ENCODE data around the gene AGL.
A peak's percentile ranks its signal among the peaks of the same experiment; 100 is the strongest.
"Not testable (repeated sequence)": the region's sequence is repeated elsewhere in the genome, so short reads cannot be mapped to it uniquely, and the experiment has no call there.

The AGL gene

DNA sequence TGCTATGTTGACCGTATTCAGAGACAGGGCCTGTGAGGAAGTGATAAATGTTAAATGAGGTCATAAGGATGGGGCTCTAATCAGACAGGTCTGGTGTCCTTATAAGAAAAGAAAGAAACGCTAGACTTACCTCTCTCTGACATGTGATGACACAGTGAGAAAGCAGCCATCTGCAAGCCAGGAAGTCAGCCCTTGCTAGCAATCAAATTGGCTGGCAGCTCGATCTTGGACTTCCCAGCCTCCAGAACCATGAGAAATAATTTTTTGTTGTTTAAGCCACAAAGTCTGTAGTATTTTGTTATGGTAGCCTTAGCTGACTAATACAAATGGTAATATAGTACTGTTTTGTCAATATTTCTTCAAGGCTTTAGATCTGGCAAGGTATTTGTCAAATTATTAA, 25.1 kb upstream of the AGL start:
- no peaks in the 10 kb centered on the region for H3K36me3 ChIP-seq (ENCODE audit: control insufficient read depth, insufficient read depth, low read length)
- H3K9me3 ChIP-seq (ENCODE audit: control insufficient read depth, insufficient read depth, low read length): no peaks in the 10 kb centered on the region; the same call in 1 of the 2 replicates
- no peak overlapping the region for H3K4me3 ChIP-seq (ENCODE audit: low read depth, low read length)
- H3K9ac ChIP-seq (ENCODE audit: low read depth, low read length): no peak overlapping the region
- no peaks in the 10 kb centered on the region for H3K4me1 ChIP-seq (ENCODE audit: control insufficient read depth, insufficient read depth, low read length)
- H3K27ac ChIP-seq (ENCODE audit: low read depth, low read length): no peak overlapping the region
- H3K27me3 ChIP-seq (ENCODE audit: control insufficient read depth, insufficient read depth, low read length): no peaks in the 10 kb centered on the region

DNA sequence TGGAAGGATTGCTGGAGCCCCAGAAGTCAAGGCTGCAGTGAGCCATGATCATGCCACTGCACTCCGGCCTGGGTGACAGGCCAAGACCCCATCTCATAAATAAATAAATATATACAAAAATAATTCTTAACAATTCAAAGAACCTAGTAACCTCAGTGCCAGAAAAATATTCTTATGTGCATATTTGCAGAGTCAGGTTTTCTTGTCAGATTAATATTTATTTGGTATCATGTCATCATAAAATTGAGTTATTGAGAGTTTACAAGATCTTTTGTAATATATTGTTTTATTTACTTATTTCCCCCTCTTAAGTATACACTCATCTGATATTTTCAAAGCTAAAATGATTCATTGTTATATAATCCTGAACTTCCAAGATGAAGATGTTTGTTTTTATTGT, 24.5 kb upstream of the AGL start:
- Histone ChIP-seq H3K4me3 (ENCODE audit: low read depth, low read length) (no peak overlapping the region), H3K27ac (ENCODE audit: low read depth, low read length) (no peak overlapping the region), H3K36me3 (ENCODE audit: control insufficient read depth, insufficient read depth, low read length) (no peaks in the 10 kb centered on the region), H3K9me3 (ENCODE audit: control insufficient read depth, insufficient read depth, low read length) (no peaks in the 10 kb centered on the region; the same call in 1 of the 2 replicates), H3K4me1 (ENCODE audit: control insufficient read depth, insufficient read depth, low read length) (no peaks in the 10 kb centered on the region), H3K9ac (ENCODE audit: low read depth, low read length) (no peak overlapping the region), H3K27me3 (ENCODE audit: control insufficient read depth, insufficient read depth, low read length) (no peaks in the 10 kb centered on the region)

- Histone ChIP-seq H3K36me3 (ENCODE audit: control insufficient read depth, insufficient read depth, low read length) (no peaks in the 10 kb centered on the region), H3K27me3 (ENCODE audit: control insufficient read depth, insufficient read depth, low read length) (no peaks in the 10 kb centered on the region), H3K4me3 (ENCODE audit: low read depth, low read length) (no peak overlapping the region), H3K4me1 (ENCODE audit: control insufficient read depth, insufficient read depth, low read length) (no peaks in the 10 kb centered on the region), H3K9me3 (ENCODE audit: control insufficient read depth, insufficient read depth, low read length) (no peaks in the 10 kb centered on the region; the same call in 1 of the 2 replicates), H3K9ac (ENCODE audit: low read depth, low read length) (no peak overlapping the region), H3K27ac (ENCODE audit: low read depth, low read length) (no peak overlapping the region)
Observed at GRCh38 chr1:99827970-99828369, 22.2 kb upstream of the AGL start.

GRCh38 chr1:99829269-99829668, 20.9 kb upstream of the AGL start:
- Histone ChIP-seq H3K27ac (ENCODE audit: low read depth, low read length) (no peak overlapping the region), H3K4me1 (ENCODE audit: control insufficient read depth, insufficient read depth, low read length) (no peaks in the 10 kb centered on the region), H3K9ac (ENCODE audit: low read depth, low read length) (no peak overlapping the region), H3K27me3 (ENCODE audit: control insufficient read depth, insufficient read depth, low read length) (no peaks in the 10 kb centered on the region), H3K9me3 (ENCODE audit: control insufficient read depth, insufficient read depth, low read length) (no peaks in the 10 kb centered on the region; the same call in 1 of the 2 replicates), H3K4me3 (ENCODE audit: low read depth, low read length) (no peak overlapping the region), H3K36me3 (ENCODE audit: control insufficient read depth, insufficient read depth, low read length) (no peaks in the 10 kb centered on the region)

- H3K27ac ChIP-seq (ENCODE audit: low read depth, low read length); H3K9me3 ChIP-seq (ENCODE audit: control insufficient read depth, insufficient read depth, low read length); H3K4me1 ChIP-seq (ENCODE audit: control insufficient read depth, insufficient read depth, low read length); H3K36me3 ChIP-seq (ENCODE audit: control insufficient read depth, insufficient read depth, low read length); H3K9ac ChIP-seq (ENCODE audit: low read depth, low read length); H3K4me3 ChIP-seq (ENCODE audit: low read depth, low read length); H3K27me3 ChIP-seq (ENCODE audit: control insufficient read depth, insufficient read depth, low read length): not testable (repeated sequence)
Observed at GRCh38 chr1:99833911-99834310, 16.2 kb upstream of the AGL start.

DNA sequence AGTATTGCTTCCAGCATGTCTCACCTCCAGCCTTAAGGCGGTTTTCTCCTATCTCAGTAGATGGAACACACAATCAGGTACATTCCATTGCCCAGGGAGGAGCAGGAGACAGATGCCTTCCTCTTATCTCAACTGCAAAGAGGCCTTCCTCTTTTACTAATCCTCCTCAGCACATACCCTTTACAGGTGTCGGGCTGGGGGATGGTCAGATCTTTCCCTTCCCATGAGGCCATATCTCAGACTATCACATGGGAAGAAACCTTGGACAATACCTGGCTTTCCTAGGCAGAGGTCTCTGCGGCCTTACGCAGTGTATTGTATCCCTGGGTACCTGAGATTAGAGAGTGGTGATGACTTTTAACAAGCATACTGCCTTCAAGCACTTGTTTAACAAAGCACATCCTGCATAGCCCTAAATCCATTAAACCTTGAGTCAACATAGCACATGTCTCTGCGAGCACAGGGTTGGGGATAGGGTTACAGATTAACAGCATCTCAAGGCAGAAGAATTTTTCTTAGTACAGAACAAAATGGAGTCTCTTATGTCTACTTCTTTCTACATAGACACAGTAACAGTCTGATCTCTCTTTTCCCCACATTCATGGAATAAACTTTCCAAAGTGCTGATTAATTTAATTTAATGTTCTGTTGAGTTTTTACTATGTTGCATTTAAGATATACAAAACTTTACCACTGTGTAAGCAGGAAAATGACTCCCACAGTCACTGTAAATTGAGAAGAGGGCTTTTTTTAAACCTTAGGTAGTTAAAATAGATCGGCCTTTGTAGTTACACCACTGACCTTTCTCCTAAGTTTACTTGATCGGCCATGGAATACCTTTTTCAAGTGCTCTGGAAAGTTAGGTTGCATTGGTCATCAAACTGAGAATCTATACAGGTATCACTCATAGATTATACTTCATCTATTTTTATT, 13.7 kb upstream of the AGL start:
- H3K27ac ChIP-seq (ENCODE audit: low read depth, low read length): peak overlapping the region; percentile 60

DNA sequence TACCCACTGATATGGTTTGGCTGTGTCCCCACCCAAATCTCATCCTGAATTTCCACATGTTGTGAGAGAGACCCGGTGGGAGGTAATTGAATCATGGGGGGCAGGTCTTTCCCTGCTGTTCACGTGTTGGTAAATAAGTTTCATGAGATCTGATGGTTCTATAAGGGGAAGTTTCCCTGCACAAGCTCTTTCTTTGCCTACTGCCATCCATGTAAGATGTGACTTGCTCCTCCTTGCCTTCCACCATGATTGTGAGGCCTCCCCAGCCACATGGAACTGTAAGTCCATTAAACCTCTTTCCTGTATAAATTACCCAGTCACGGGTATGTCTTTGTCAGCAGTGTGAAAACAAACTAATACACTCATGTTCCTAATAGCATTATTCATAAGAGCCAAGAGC, 9.8 kb upstream of the AGL start:
- H3K27ac ChIP-seq (ENCODE audit: low read depth, low read length); H3K4me3 ChIP-seq (ENCODE audit: low read depth, low read length); H3K9me3 ChIP-seq (ENCODE audit: control insufficient read depth, insufficient read depth, low read length); H3K27me3 ChIP-seq (ENCODE audit: control insufficient read depth, insufficient read depth, low read length); H3K4me1 ChIP-seq (ENCODE audit: control insufficient read depth, insufficient read depth, low read length); H3K9ac ChIP-seq (ENCODE audit: low read depth, low read length); H3K36me3 ChIP-seq (ENCODE audit: control insufficient read depth, insufficient read depth, low read length): not testable (repeated sequence)

More for the DNA sequence above, 13.7 kb upstream of the AGL start:
- H3K36me3 ChIP-seq (ENCODE audit: control insufficient read depth, insufficient read depth, low read length); H3K27me3 ChIP-seq (ENCODE audit: control insufficient read depth, insufficient read depth, low read length); H3K9ac ChIP-seq (ENCODE audit: low read depth, low read length); H3K9me3 ChIP-seq (ENCODE audit: control insufficient read depth, insufficient read depth, low read length); H3K4me1 ChIP-seq (ENCODE audit: control insufficient read depth, insufficient read depth, low read length); H3K4me3 ChIP-seq (ENCODE audit: low read depth, low read length): not testable (repeated sequence)

DNA sequence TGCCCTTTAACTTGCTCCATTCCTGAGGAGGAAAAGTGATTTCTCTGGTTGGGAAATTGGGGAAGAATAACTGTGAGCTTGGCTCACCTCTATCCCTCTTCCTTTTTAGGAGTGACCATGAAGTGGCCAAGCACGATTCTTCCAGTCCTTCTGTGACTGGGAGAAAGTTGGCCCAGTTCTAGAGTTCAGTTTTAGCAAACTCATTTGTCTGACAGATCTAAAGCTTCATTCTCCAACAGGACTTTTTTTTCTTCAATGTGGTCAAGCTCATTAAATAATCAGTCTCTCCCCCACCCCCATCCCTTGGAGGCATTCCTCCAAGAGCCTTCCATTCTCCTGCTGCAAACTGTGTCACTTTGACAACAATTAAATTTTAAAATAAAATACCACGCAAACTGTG, 6.4 kb upstream of the AGL start:
- no peak overlapping the region for H3K9ac ChIP-seq (ENCODE audit: low read depth, low read length)
- H3K4me3 ChIP-seq (ENCODE audit: low read depth, low read length): no peak overlapping the region
- H3K27ac ChIP-seq (ENCODE audit: low read depth, low read length): no peak overlapping the region
- H3K4me1 ChIP-seq (ENCODE audit: control insufficient read depth, insufficient read depth, low read length): no peaks in the 10 kb centered on the region
- H3K27me3 ChIP-seq (ENCODE audit: control insufficient read depth, insufficient read depth, low read length): no peaks in the 10 kb centered on the region
- peaks cover 3% of the 10 kb centered on the region; the same call in 1 of the 2 replicates for H3K9me3 ChIP-seq (ENCODE audit: control insufficient read depth, insufficient read depth, low read length)
- H3K36me3 ChIP-seq (ENCODE audit: control insufficient read depth, insufficient read depth, low read length): no peaks in the 10 kb centered on the region

GRCh38 chr1:99845201-99845600, 5.0 kb upstream of the AGL start:
- not testable (repeated sequence) for H3K36me3 ChIP-seq (ENCODE audit: control insufficient read depth, insufficient read depth, low read length); H3K27ac ChIP-seq (ENCODE audit: low read depth, low read length); H3K9me3 ChIP-seq (ENCODE audit: control insufficient read depth, insufficient read depth, low read length); H3K27me3 ChIP-seq (ENCODE audit: control insufficient read depth, insufficient read depth, low read length); H3K9ac ChIP-seq (ENCODE audit: low read depth, low read length); H3K4me1 ChIP-seq (ENCODE audit: control insufficient read depth, insufficient read depth, low read length); H3K4me3 ChIP-seq (ENCODE audit: low read depth, low read length)

DNA sequence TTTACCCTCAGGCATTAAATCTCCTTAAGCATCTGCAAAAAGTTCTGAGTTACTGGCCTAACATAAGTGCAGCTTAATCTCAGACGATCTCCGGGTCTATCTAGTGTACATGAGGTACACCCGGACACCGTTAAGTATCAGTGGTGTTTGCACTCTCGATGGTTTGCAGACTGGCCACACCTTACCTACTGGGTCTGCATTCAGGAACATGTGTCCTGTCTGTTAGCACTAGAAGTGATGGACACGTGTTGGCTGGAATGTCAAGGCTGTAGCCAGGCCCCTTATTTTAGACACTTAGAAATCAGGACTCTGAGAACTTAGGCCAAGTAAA, 783 bp upstream of the AGL start:
- H3K27ac ChIP-seq (ENCODE audit: low read depth, low read length): peak overlapping the region; percentile 86
- H3K9me3 ChIP-seq (ENCODE audit: control insufficient read depth, insufficient read depth, low read length): no peaks in the 10 kb centered on the region
- H3K36me3 ChIP-seq (ENCODE audit: control insufficient read depth, insufficient read depth, low read length): peaks cover 8% of the 10 kb centered on the region
- peaks cover 13% of the 10 kb centered on the region for H3K4me1 ChIP-seq (ENCODE audit: control insufficient read depth, insufficient read depth, low read length)
- no peaks in the 10 kb centered on the region for H3K27me3 ChIP-seq (ENCODE audit: control insufficient read depth, insufficient read depth, low read length)
- H3K4me3 ChIP-seq (ENCODE audit: low read depth, low read length): peak overlapping the region; percentile 91
- H3K9ac ChIP-seq (ENCODE audit: low read depth, low read length): peak overlapping the region; percentile 85

GRCh38 chr1:99850459-99851291, 514 bp downstream of the AGL start:
- peaks cover 8% of the 10 kb centered on the region for H3K36me3 ChIP-seq (ENCODE audit: control insufficient read depth, insufficient read depth, low read length)
- peak overlapping the region; percentile 85 for H3K9ac ChIP-seq (ENCODE audit: low read depth, low read length)
- peak overlapping the region; percentile 91 for H3K4me3 ChIP-seq (ENCODE audit: low read depth, low read length)
- H3K27me3 ChIP-seq (ENCODE audit: control insufficient read depth, insufficient read depth, low read length): no peaks in the 10 kb centered on the region
- peaks cover 13% of the 10 kb centered on the region for H3K4me1 ChIP-seq (ENCODE audit: control insufficient read depth, insufficient read depth, low read length)
- H3K27ac ChIP-seq (ENCODE audit: low read depth, low read length): peak overlapping the region; percentile 86
- no peaks in the 10 kb centered on the region for H3K9me3 ChIP-seq (ENCODE audit: control insufficient read depth, insufficient read depth, low read length)
